Ureter (tissue), 1 donor: ENCODE results near the gene FOXB2. TPM values are rescaled to one million over a fixed set of nuclear protein-coding genes. Genes with fewer than 3 reads are reported as not detected.

Source experiments
- DNase-seq: peaks from one replicate; pipeline ENCODE4 v3.0.0-alpha.2; 2020; ENCODE audit warnings: low spot score
- total RNA-seq: library from RNA; stranded (reverse); gene quantifications from one replicate; pipeline ENCODE4 v1.2.4, GENCODE V29; 2023
- donor health status: DM: yes; HTN: yes; CAD: no.

Gene FOXB2
- total RNA-seq, 1 donor from 2014 or later = not detected

DNA sequence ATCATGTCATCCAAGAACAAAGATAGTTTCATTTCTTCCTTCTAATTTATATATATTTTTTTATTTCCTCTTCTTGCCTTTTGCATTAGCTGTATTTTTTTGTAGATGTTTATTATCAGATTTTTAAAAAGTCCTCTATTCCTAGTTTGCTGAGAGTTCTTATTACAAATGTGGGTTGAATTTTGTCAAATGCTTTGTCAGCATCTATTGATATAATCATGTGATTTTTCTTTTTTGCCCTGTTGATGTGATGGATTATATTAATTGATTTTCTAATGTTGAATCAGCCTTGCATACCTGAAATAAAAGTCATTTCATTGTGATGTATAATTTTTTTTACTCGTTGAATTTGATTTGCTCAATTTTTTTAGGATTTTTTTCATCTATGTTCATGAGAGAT lies 46.9 kb downstream of the FOXB2 start:
- DNase-seq = no peak

Other genes with a start within 250 kb of the FOXB2 start
- gene PRUNE2, start 113.5 kb upstream of the FOXB2 start, total RNA-seq = 93.1 TPM
- 56.0 TPM for gene VPS13A, start 157.9 kb downstream of the FOXB2 start, total RNA-seq